HEK293T (cell line): Measurements from ENCODE around the gene SSBP2.
"Not testable (repeated sequence)": the region's sequence is repeated elsewhere in the genome, so short reads cannot be mapped to it uniquely, and the experiment has no call there.

ENCODE experiments used
- CTCF ChIA-PET: fragments of 350-600 bp; formaldehyde crosslinking; extraction: SDS; loops from one replicate; lab custom pipeline; 2021; ENCODE audit warnings: antibody characterized with exemption, inconsistent platforms; lab: Yijun Ruan, JAX
- POLR2A ChIA-PET: fragments of 350-600 bp; formaldehyde crosslinking; extraction: SDS; loops from one replicate; lab custom pipeline; 2020; ENCODE audit warnings: antibody characterized with exemption, inconsistent platforms; lab: Yijun Ruan, JAX
- DNase-seq: peaks from one replicate; pipeline ENCODE4 v3.0.0; 2012; ENCODE audit warnings: mixed read lengths; ENCODE audit errors: extremely low spot score
- ARNT ChIP-seq: fragments of 450-650 bp; IDR thresholded peaks from 2 replicates; pipeline ENCODE4 v1.6.1; 2017; ENCODE audit warnings: mild to moderate bottlenecking
- BHLHE40 ChIP-seq: fragments of 450-650 bp; IDR thresholded peaks from 2 replicates; pipeline ENCODE4 v1.6.1; 2016; ENCODE audit warnings: mild to moderate bottlenecking, moderate library complexity, borderline replicate concordance
- CTBP1 ChIP-seq: fragments of 450-650 bp; IDR thresholded peaks from 2 replicates; pipeline ENCODE4 v1.6.1; 2016; ENCODE audit warnings: borderline replicate concordance
- ELF4 ChIP-seq: fragments of 450-650 bp; IDR thresholded peaks from 2 replicates; pipeline ENCODE4 v1.6.1; 2017; ENCODE audit warnings: antibody characterized with exemption
- FOXA1 ChIP-seq: fragments of 450-650 bp; IDR thresholded peaks from 2 replicates; pipeline ENCODE4 v1.6.1; 2016; ENCODE audit warnings: mild to moderate bottlenecking
- FOXK2 ChIP-seq: fragments of 450-650 bp; IDR thresholded peaks from 2 replicates; pipeline ENCODE4 v1.6.1; 2016; ENCODE audit warnings: mild to moderate bottlenecking
- FOXM1 ChIP-seq: fragments of 450-650 bp; IDR thresholded peaks from 2 replicates; pipeline ENCODE4 v1.6.1; 2017; ENCODE audit warnings: mild to moderate bottlenecking, borderline replicate concordance
- HDGF ChIP-seq: fragments of 450-650 bp; IDR thresholded peaks from 2 replicates; pipeline ENCODE4 v1.6.1; 2017; ENCODE audit warnings: antibody characterized with exemption, borderline replicate concordance
- L3MBTL2 ChIP-seq: fragments of 450-650 bp; conservative IDR thresholded peaks from 2 replicates; pipeline ENCODE4 v1.6.1; 2016; ENCODE audit warnings: mild to moderate bottlenecking
- LEF1 ChIP-seq: fragments of 450-650 bp; IDR thresholded peaks from 2 replicates; pipeline ENCODE4 v1.6.1; 2017; ENCODE audit warnings: mild to moderate bottlenecking, borderline replicate concordance
- NFRKB ChIP-seq: fragments of 450-650 bp; IDR thresholded peaks from 2 replicates; pipeline ENCODE4 v1.6.1; 2016; ENCODE audit warnings: mild to moderate bottlenecking, moderate library complexity
- PKNOX1 ChIP-seq: fragments of 450-650 bp; IDR thresholded peaks from 2 replicates; pipeline ENCODE4 v1.6.1; 2016
- SP1 ChIP-seq: fragments of 450-650 bp; IDR thresholded peaks from 2 replicates; pipeline ENCODE4 v1.6.1; 2017
- SUZ12 ChIP-seq: fragments of 450-650 bp; IDR thresholded peaks from 2 replicates; pipeline ENCODE4 v1.6.1; 2016; ENCODE audit warnings: mild to moderate bottlenecking
- TARDBP ChIP-seq: fragments of 450-650 bp; IDR thresholded peaks from 2 replicates; pipeline ENCODE4 v1.6.1; 2016
- ZNF384 ChIP-seq: fragments of 450-650 bp; IDR thresholded peaks from 2 replicates; pipeline ENCODE4 v1.6.1; 2016

SSBP2 gene

GRCh38 chr5:81420039-81420667, 330.7 kb downstream of the SSBP2 start:
- TF ChIP-seq TARDBP (no peak), ZNF384 (no peak), CTBP1 (no peak), ELF4 (no peak), SUZ12 (no peak), SP1 (no peak), HDGF (no peak), NFRKB (no peak), FOXA1 (no peak), ARNT (no peak), FOXK2 (no peak), L3MBTL2 (no peak), BHLHE40 (no peak)
- CTCF ChIA-PET: no interaction called here
- no peak for DNase-seq
- POLR2A ChIA-PET: no interaction called here

DNA sequence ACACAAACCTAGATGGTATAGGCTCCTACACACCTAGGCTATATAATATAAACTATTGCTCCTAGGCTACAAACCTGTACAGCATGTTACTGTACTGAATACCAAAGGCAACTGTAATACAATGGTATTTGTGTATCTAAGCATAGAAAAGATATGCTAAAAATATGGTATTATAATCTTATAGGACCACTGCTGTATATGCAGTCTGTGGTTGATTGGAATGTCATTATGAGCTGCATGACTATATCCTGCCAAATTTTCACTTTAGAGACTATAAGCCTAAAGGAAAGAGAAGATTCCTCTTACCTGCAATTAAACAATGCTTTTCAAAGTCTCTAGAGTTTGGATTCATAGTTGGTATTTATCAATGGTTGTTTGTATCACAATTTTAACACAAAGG, 332.3 kb downstream of the SSBP2 start:
- ChIA-PET POLR2A (no interaction called here), CTCF (no interaction called here)
- TF ChIP-seq SUZ12 (no peak), FOXK2 (no peak), BHLHE40 (no peak), SP1 (no peak), ELF4 (no peak)
- no peak for DNase-seq

DNA sequence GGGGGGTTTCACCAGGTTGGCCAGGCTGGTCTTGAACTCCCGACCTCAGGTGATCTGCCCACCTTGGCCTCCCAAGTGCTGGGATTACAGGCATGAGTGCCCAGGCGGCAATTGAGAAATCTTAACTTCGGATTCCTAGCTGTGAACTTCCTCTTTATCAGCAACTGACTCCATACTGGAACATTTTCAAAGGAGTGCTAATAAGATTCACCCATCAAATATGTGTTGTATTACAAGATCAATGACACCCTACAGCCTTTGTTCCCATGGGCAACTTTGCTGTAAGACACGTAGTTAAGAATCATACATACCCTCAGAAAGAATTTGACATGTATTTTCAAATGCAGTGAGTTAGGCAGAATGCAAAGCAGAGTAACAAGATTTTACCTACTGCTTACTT, 333.8 kb downstream of the SSBP2 start:
- CTCF ChIA-PET: no interaction called here
- POLR2A ChIA-PET: no interaction called here
- no peak for DNase-seq
- no peak for TF ChIP-seq LEF1
- no peak for TF ChIP-seq SP1
- TF ChIP-seq PKNOX1: no peak
- no peak for TF ChIP-seq ZNF384
- no peak for TF ChIP-seq BHLHE40
- no peak for TF ChIP-seq FOXK2
- TF ChIP-seq TARDBP: no peak
- TF ChIP-seq SUZ12: no peak
- no peak for TF ChIP-seq HDGF
- no peak for TF ChIP-seq L3MBTL2
- no peak for TF ChIP-seq FOXM1
- TF ChIP-seq NFRKB: no peak
- TF ChIP-seq ELF4: no peak
- TF ChIP-seq ARNT: no peak
- TF ChIP-seq CTBP1: no peak

DNA sequence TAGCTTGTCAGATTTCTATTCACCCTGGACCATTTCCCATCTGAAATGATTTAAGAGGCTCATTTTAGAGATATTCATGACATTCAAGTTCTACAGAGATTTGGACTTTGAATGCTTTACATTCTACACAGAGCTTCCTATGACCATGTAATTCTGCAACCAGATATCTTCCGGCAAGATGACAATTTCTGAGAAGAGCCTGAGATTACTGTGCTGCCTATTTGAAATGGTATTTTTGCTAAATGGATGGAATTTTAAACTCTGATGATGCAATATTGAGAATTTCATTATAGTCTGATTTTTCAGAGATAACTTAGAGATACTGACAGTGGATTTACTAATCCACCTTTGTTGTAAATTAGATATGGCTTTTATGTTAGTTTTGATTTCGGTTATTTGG, 341.0 kb downstream of the SSBP2 start:
- ChIA-PET POLR2A (no interaction called here), CTCF (no interaction called here)
- TF ChIP-seq ARNT: no peak
- TF ChIP-seq ZNF384: no peak
- no peak for TF ChIP-seq L3MBTL2
- no peak for TF ChIP-seq HDGF
- TF ChIP-seq NFRKB: no peak
- TF ChIP-seq BHLHE40: no peak
- no peak for TF ChIP-seq ELF4
- TF ChIP-seq FOXA1: no peak
- no peak for TF ChIP-seq LEF1
- DNase-seq: no peak

- ChIA-PET CTCF (no interaction called here), POLR2A (no interaction called here)
- TF ChIP-seq ZNF384 (no peak), NFRKB (no peak), PKNOX1 (no peak), CTBP1 (no peak), BHLHE40 (no peak), HDGF (no peak), L3MBTL2 (no peak), SP1 (no peak), FOXM1 (no peak), TARDBP (no peak), ARNT (no peak), SUZ12 (no peak), ELF4 (no peak), FOXK2 (no peak)
- DNase-seq: no peak
These were observed 341.5 kb downstream of the SSBP2 start for GRCh38 chr5:81409361-81409760.

GRCh38 chr5:81408496-81408895, 342.4 kb downstream of the SSBP2 start:
- CTCF ChIA-PET: interaction anchor here (0.6 kb wide), 1 partner anchor 437 kb away, joined by 4 read pairs; no protein-coding TSS in a partner anchor
- DNase-seq: no peak
- TF ChIP-seq PKNOX1: no peak
- no peak for TF ChIP-seq SUZ12
- POLR2A ChIA-PET: interaction anchor here (1.0 kb wide), 1 partner anchor 562 kb away, joined by 3 read pairs; no protein-coding TSS in a partner anchor

DNA sequence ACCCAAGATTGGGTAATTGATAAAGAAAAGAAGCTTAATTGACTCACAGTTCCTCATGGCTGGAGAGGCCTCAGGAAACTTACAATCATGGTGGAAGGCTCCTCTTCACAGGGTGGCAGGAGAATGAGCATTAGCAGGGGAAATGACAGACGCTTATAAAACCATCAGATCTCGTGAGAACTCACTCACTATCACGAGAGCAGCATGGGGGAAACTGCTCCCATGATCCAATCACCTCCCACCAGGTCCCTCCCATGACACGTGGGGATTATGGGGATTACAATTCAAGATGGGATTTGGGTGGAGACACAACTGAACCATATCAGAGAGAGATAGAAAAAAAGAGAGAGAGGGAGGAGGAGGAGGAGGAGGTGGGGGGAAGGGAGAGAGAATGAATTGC, 343.1 kb downstream of the SSBP2 start:
- DNase-seq, POLR2A ChIA-PET, CTCF ChIA-PET: not testable (repeated sequence)
